Left renal cortex interstitium (tissue), 4 donors: Measurements from ENCODE around the gene PURB. TPM values are rescaled to one million over a fixed set of nuclear protein-coding genes. Genes with fewer than 3 reads are reported as not detected.
A peak's percentile ranks its signal among the peaks of the same experiment; 100 is the strongest.
"Not testable (repeated sequence)": the region's sequence is repeated elsewhere in the genome, so short reads cannot be mapped to it uniquely, and the experiment has no call there.

ENCODE experiments used
- DNase-seq, 4 donors: peaks; one replicate each; pipeline ENCODE4 v3.0.0-alpha.2; 2013; ENCODE audit warnings: low read depth in 4 of 4, low spot score in 2 of 4, missing footprints in 1 of 4
- polyA plus RNA-seq, 4 donors: library from polyadenylated mRNA; unstranded; fragments of 120-200 nt; gene quantifications; one replicate each; pipeline ENCODE4 v1.2.1, GENCODE V29; 2013; ENCODE audit not compliant: insufficient read length in 4 of 4

PURB gene
- polyA plus RNA-seq, 4 donors: 28.3 to 39.0 (median 30.5) TPM

GRCh38 chr7:44893710-44894234, 8.4 kb upstream of the PURB start:
- DNase-seq: no peak

DNA sequence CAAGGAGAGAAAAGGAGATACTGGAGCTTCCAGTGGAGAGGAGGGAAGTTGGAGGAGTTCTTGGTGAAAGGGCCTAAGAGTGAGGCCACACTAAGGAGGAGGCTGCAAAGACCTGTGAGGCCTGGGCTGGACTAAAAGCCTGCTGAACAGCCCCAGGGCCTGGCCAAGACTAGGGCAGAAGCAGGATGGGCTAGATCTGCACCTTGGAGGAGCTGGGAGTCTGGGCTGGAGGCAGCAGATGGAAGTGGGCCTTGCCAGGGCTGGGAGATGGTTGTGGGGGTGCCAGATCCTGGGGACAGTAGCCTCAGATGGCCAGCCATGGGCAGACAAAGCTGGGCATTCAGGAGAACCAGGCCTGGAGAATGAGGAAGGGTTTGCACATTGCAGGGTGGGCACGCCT, 6.5 kb upstream of the PURB start:
- DNase-seq: no peak

- DNase-seq: no peak
These were observed 6.0 kb upstream of the PURB start for GRCh38 chr7:44891372-44891771.

DNA sequence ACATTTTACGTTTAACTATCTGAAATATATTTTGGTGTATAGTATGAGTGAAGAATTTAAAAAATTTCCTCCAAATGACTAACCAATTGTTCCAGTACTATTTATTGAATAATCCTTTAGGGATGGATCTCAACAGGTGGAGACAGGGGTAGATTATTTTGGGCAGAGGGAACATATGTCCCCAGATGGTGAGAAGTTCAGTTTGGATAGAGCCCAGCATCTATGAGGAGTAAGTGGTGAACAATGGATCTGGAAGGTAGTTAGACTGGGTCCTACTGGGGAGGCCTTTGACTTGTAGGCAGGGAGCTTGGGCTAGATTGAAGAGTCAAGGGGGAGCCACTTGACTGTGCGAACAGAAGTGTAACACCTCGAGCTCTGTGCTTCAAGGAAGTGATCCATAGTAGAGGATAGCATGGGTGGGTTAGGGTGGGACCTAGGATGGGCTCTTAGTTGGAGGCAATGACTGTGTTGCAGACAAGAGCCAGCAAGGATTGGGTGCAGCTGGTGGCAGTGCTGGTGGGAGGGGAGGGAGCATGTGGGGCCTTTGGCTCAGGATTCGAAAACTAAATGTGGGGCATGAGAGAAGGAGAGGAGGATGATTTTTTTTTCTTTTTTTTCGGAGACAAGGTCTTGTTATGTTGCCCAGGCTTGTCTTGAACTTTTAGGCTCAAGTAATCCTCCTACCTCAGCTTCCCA, 3.9 kb upstream of the PURB start:
- no peak for DNase-seq

- DNase-seq: no peak
These were observed 2.0 kb upstream of the PURB start for GRCh38 chr7:44887293-44887692.

DNA sequence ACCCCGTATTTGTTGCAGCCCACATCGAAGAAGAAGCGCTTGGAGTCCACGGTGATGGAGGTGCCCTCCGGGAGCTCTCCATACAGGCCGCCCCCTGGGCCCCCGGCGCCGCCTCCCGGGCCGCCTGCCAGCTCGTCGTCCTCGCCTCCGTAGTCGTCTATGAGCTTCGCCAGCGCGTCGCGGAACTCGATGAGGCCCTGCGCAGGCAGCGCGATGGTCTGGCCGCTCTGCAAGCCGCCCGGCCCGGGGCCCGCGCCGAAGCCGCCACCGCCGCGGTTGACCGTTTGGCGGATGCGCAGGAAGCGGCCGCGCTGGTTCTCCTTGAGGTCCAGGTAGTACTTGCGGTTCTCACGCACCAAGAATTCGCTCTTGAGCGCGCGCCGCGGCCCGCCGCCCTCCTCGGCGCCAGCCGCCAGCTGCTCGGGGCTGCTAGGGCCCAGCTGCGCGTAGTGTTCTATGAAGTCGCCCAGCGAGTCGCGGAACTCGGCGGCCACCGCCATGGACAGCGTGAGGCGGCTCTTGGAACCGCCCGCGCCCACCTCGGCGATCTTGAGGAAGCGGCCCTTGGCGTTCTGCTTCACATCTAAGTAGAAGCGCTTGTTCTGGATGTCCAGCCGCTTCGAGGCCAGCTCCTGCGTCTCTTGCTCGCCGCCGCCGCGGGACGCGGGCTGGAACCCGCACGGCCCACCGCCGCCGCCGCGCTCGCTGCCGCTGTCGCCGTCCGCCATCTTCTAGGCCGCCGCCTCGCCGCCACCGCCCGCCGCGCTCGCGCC, 523 bp downstream of the PURB start:
- peak in 1 of 4 donors; percentile 46 for DNase-seq

DNA sequence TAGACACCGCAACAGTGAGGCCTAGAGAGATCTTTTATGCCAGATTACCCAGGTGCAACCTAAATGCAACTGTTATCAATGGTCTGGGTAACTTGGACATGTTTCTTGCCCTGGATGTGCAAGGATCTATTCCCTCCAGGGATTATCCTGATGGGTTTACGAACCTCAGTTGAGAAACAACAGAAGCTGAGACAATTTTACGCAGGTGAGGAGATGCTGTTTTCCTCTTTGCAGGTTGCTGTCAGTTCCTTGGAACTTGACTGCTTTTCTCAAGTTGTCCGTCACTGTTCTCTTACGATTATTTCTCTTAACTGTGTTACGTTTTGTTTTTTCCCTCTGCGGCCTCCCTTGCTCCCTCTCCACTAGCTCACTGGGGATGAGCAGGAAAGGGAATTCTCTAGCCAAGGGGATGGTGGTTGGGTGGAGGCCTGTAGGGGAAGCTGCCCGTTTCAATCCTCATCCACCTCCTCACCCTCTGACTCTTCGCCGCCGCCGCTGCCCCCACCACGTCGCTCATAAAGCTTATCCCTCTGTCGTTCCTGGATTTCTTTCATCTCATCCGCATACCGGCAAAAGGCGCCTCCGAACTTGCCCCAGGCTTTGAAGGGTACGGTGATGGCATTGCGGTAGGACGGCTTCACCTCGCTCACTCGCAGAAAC, 1.2 kb downstream of the PURB start:
- DNase-seq: no peak

DNA sequence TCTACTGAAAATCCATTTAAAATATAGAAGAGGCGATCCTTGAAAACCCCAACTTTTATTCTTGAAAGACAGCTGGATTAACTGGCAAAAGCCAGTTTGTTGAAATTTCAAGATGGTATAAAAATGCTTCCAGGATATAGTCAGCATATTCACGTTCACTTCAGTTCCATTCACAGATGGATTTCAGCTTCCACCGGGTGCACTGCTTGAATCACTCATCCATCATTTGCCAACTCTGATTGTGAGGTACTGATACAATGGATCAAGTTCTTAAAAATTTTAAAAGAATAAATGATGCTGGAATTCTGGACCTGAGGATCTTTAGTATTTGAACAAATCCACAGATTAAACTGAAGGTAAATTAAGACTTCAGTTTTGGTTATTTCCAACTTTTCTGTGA, 2.4 kb downstream of the PURB start:
- no peak for DNase-seq

DNA sequence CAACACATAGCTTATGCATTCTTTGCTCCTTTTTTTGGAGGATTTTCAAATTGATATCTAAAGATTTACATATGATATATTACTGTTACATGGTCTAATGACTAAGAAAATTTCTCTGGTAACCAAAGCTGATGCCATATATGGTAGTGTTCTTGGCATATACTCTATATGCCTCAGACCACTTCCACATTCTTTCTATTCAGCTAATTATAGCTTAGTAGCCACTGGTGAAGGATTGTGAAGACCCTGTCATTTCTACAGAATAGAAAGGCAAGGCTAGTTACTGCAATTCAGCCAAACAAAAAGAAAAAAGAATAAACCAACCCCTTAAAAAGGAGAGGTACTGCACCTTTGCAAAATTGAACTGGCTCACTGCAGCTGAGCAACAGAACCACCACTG, 3.7 kb downstream of the PURB start:
- no peak for DNase-seq

DNA sequence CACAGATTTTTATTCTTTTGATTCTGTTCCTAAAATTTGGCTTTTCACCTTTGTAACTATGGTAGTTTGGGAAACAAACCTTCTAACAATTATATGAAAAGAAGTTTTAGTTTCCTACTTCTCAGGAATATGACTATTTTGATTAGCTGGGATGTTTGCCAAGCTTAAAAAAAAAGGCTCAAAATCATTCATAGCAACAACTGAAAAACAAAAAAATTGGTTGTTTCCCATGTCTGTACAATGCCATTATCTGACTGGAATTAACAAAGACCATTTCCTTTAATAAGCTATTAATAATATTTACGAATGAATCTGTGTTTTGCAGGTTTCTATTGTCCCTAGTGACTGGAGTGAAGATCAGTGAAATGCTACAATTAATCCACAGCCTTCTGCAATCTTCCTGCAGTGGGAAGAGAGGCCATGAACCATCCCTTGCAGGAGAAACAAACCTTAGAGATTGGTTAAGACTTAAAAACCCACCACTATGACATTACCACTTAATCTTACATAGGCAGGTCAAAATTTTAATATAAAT, 4.2 kb downstream of the PURB start:
- DNase-seq: no peak

- no peak for DNase-seq
These were observed 4.9 kb downstream of the PURB start for GRCh38 chr7:44880317-44881018.

DNA sequence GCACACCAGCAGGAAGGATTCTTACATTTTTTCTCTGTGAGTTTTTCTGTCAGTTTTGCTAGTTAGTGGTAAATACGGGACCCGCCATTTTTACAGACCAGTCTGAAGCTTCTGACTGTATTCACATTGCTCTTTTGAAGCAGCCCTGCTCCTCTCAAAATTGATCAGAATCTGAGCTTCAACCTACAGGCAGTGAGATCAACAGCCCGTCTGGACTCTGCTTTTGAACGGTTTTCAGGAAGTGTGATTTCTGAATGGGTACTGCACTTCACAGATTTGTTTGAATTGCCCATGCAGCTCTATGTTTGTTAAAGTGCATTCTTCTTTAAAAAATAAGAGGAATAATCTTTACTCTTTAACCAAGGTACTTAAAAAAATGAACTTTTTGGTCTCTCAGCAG, 8.9 kb downstream of the PURB start:
- DNase-seq: no peak

DNA sequence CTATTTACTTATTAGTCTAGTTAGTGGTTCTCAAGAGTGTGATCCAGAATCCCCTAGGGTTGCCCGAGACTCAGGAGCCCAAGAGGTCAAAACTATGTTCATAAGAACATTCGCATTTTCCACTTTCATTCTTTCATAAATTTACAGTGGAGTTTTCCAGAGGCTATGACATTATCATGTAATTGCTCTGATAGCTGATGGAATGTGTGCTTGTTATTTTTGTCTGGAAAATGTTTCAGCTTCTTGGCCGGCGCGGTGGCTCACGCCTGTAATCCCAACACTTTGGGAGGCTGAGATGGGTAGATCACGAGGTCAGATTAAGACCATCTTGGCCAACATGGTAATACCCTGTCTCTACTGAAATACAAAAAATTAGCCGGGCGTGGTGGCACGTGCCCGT, 10.1 kb downstream of the PURB start:
- no peak for DNase-seq

DNA sequence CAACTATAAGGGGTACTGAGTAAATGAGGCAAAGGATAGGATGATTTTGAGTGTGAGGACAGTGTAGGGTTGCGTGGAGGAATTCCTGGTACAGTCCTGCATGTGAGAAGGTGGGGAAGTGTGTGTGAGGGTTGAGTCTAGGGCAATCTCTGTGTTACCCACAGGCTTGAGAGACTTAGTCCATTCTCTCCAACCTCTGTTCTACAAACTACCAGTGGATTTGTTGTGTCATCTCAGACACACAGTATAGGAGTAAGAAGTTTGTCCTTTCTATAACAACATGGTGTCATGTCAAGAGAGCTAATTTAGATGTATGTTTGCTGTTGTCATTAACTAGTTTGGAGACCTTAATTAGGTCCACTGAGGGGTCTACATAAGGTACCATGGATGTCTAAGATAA, 12.5 kb downstream of the PURB start:
- DNase-seq: no peak

- DNase-seq: not testable (repeated sequence)
These were observed 13.4 kb downstream of the PURB start for GRCh38 chr7:44871918-44872317.

DNA sequence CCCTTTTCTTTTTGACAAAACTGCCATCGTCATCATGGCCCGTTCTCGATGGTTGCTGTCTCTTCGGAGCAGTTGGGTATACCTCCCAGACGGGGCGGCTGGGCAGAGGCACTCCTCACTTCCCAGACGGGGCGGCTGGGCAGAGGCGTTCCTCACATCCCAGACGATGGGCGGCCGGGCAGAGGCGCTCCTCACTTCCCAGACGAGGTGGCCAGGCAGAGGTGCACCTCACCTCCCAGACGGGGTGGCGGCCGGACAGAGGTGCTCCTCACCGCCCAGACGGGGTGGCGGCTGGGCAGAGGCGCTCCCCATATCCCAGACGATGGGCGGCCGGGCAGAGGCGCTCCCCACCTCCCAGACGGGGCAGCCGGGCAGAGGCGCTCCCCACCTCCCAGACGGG, 14.6 kb downstream of the PURB start:
- not testable (repeated sequence) for DNase-seq

DNA sequence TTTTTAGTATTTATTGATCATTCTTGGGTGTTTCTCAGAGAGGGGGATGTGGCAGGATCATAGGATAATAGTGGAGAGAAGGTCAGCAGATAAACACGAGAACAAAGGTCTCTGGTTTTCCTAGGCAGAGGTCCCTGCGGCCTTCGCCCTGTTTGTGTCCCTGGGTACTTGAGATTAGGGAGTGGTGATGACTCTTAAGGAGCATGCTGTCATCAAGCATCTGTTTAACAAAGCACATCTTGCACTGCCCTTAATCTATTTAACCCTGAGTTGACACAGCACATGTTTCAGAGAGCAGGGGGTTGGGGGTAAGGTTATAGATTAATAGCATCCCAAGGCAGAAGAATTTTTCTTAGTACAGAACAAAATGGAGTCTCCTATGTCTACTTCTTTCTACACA, 15.0 kb downstream of the PURB start:
- DNase-seq: not testable (repeated sequence)

DNA sequence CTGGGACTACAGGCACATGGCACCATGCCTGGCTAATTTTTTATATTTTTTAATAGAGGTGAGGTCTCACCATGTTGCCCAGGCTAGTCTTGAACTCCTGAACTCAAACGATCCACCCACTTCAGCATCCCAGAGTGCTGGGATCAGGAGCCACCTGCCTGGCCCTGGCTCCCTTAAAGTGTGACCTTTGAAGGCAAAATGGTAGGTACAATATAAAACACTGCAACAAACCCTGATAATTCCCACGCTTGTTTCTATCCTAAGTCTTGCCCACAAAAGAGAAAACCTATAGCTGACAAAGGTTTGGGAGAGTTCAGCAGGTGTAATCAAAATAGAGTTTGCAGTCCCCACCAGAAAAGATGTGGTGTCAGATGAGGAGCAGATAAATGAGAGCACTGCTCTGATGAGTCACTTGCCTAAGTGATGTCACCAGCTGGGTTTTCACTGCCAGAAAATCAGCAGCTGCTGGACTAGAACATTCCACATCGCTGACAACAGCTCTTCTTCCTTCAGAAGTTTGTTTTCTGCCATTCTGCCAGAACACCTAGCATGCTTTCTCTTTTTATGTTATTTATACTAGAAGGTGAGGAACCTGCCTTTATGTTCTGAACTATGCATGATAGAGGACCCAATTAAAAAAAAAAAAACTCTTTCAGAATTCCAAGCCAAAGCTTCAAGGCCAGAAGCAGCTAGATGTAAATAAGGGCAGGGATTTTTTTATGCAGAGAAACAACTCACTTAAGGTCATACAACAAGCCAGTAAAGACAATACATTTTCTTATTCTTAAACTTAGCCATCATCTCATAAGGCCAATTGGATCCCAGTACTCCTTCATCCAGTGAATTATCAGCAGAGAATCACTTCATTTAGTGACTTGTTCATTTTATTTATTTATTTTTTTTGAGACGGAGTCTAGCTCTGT, 18.0 kb downstream of the PURB start:
- no peak for DNase-seq

- DNase-seq: not testable (repeated sequence)
These were observed 23.4 kb downstream of the PURB start for GRCh38 chr7:44861949-44862348.

DNA sequence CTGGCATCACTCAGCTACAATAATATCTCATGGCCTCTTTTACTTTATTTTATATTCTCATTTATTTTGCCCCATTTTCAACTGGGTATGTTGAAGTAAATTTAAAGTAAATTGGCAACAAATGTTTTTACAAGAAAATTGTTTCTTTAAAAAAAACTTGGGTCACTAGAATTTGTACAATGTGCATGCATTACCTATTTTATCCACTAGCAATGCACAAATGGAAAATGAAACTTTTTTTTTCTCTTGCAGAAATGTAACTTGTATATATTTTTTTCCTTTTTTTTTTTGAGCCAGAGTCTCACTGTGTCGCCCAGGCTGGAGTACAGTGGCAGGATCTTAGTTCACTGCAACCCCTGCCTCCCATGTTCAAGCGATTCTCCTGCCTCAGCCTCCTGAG, 27.2 kb downstream of the PURB start:
- DNase-seq: no peak
